ENCODE data around the gene HNRNPA1. TPM values are rescaled to one million over a fixed set of nuclear protein-coding genes. Genes with fewer than 3 reads are reported as not detected.
"Not testable (repeated sequence)": the region's sequence is repeated elsewhere in the genome, so short reads cannot be mapped to it uniquely, and the experiment has no call there.

HNRNPA1 gene
- 100 to 1,000 TPM; 652 to 783 TPM for total RNA-seq
- 1,000 to 10,000 TPM; 3,305 to 4,346 (median 3,991) TPM for polyA plus RNA-seq (ENCODE audit: insufficient read length in 6 of 6)
- long read RNA-seq, donor 1, full-length matches to known transcripts: 1,316 of 2,521 reads
- long read RNA-seq, donor 1, partial matches to known transcripts: 1,024 of 2,521 reads
- long read RNA-seq, donor 1, other reads (novel, unspliced or antisense): 181 of 2,521 reads
- long read RNA-seq, donor 2, full-length matches to known transcripts: 1,087 of 2,060 reads
- long read RNA-seq, donor 2, partial matches to known transcripts: 830 of 2,060 reads
- long read RNA-seq, donor 2, other reads (novel, unspliced or antisense): 143 of 2,060 reads
- long read RNA-seq, donor 3, full-length matches to known transcripts: 1,060 of 1,647 reads
- long read RNA-seq, donor 3, partial matches to known transcripts: 459 of 1,647 reads
- long read RNA-seq, donor 3, other reads (novel, unspliced or antisense): 128 of 1,647 reads
- long read RNA-seq, donor 4, full-length matches to known transcripts: 642 of 767 reads
- long read RNA-seq, donor 4, partial matches to known transcripts: 97 of 767 reads
- long read RNA-seq, donor 4, other reads (novel, unspliced or antisense): 28 of 767 reads
- long read RNA-seq, donor 5, full-length matches to known transcripts: 980 of 1,710 reads
- long read RNA-seq, donor 5, partial matches to known transcripts: 673 of 1,710 reads
- long read RNA-seq, donor 5, other reads (novel, unspliced or antisense): 57 of 1,710 reads
- long read RNA-seq, donor 6, full-length matches to known transcripts: 836 of 1,464 reads
- long read RNA-seq, donor 6, partial matches to known transcripts: 522 of 1,464 reads
- long read RNA-seq, donor 6, other reads (novel, unspliced or antisense): 106 of 1,464 reads
- long read RNA-seq, donor 7, full-length matches to known transcripts: 485 of 639 reads
- long read RNA-seq, donor 7, partial matches to known transcripts: 122 of 639 reads
- long read RNA-seq, donor 7, other reads (novel, unspliced or antisense): 32 of 639 reads
- long read RNA-seq, donor 8, full-length matches to known transcripts: 770 of 1,164 reads
- long read RNA-seq, donor 8, partial matches to known transcripts: 325 of 1,164 reads
- long read RNA-seq, donor 8, other reads (novel, unspliced or antisense): 69 of 1,164 reads
- long read RNA-seq, donor 9, full-length matches to known transcripts: 5 of 5 reads
- long read RNA-seq, donor 9, partial matches to known transcripts: 0 of 5 reads
- long read RNA-seq, donor 9, other reads (novel, unspliced or antisense): 0 of 5 reads
- long read RNA-seq, donor 10, full-length matches to known transcripts: 446 of 527 reads
- long read RNA-seq, donor 10, partial matches to known transcripts: 56 of 527 reads
- long read RNA-seq, donor 10, other reads (novel, unspliced or antisense): 25 of 527 reads
- long read RNA-seq, donor 11, full-length matches to known transcripts: 497 of 881 reads
- long read RNA-seq, donor 11, partial matches to known transcripts: 350 of 881 reads
- long read RNA-seq, donor 11, other reads (novel, unspliced or antisense): 34 of 881 reads
- long read RNA-seq, donor 12, full-length matches to known transcripts: 789 of 1,242 reads
- long read RNA-seq, donor 12, partial matches to known transcripts: 384 of 1,242 reads
- long read RNA-seq, donor 12, other reads (novel, unspliced or antisense): 69 of 1,242 reads

DNA sequence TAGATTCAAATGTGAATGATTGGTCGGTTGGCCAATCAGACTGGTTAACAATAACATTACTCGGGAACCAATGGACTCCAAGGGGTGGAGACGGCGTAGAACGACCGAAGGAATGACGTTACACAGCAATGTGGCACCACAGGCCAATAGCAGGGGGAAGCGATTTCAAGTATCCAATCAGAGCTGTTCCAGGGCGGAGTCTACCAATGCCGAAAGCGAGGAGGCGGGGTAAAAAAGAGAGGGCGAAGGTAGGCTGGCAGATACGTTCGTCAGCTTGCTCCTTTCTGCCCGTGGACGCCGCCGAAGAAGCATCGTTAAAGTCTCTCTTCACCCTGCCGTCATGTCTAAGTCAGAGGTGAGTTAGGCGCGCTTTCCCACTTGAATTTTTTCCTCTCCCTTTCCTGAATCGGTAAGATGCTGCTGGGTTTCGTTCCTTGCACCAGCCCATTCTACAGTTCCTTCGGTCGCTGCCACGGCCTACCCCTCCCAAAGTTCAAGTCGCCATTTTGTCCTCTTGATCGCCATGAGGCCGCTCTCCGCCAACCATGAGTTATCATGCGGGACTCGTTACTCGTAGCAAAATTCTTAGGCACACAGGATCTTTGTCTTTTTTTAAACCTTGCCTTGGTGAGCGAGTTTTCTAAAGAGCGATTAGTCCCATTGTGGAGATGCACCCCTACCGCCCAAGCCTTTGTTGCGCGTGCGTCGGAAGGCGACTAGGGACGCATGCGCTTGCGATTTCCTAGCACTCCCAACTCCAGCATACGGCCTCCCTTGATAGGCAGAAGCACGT, at the start of gene HNRNPA1:
HNRNPA1 (plus strand) TSS at position 259 of the 793 bp plus-strand sequence; CDS start at position 341, 82 bp downstream.
- TF ChIP-seq, protein P1, sequence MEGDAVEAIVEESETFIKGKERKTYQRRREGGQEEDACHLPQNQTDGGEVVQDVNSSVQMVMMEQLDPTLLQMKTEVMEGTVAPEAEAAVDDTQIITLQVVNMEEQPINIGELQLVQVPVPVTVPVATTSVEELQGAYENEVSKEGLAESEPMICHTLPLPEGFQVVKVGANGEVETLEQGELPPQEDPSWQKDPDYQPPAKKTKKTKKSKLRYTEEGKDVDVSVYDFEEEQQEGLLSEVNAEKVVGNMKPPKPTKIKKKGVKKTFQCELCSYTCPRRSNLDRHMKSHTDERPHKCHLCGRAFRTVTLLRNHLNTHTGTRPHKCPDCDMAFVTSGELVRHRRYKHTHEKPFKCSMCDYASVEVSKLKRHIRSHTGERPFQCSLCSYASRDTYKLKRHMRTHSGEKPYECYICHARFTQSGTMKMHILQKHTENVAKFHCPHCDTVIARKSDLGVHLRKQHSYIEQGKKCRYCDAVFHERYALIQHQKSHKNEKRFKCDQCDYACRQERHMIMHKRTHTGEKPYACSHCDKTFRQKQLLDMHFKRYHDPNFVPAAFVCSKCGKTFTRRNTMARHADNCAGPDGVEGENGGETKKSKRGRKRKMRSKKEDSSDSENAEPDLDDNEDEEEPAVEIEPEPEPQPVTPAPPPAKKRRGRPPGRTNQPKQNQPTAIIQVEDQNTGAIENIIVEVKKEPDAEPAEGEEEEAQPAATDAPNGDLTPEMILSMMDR (IDR thresholded peaks at IDR 0.05): no peak
- Histone ChIP-seq H3K36me3 (peaks cover 13 to 42% of the 10 kb centered on the region in 2 donors), H3K27me3 (no peaks in the 10 kb centered on the region), H3K4me3 (peak within 1 kb of the TSS; percentile 53 to 90), H3K4me1 (peaks cover 44 to 71% of the 10 kb centered on the region in 2 donors), H3K9me3 (no peaks in the 10 kb centered on the region), H3K27ac (peak within 1 kb of the TSS; percentile 94 to 95)
- DNase-seq: peak in 3 of 4 donors; percentile 97 to 99 (median 98)
- intact Hi-C loops (cut with DNase I): loop anchor here in 1 of 2 donors (5.0 kb wide), 1 partner anchor 42 kb away; no protein-coding TSS in a partner anchor
- ATAC-seq: peak; percentile 92

DNA sequence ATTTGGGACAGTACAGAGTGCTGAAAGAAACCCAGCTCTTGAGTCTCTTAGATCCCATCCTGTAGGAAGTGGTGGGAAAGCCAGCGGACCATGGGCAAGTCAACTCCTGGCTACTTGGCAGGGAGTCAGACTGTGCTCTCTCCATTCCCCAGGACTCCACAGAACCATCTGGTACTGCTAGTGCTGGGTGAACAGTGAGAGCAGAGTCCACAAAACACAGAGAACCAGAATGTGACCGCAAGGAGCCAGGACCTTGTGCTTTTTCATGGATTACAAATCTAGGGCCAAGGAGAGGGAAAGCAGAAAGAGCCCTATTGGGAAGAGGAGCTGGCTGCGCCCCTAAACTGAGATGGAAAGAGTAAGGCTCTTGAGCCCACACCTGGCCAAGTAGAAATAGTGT, 49.3 kb upstream of the HNRNPA1 start:
- ATAC-seq; H3K9me3 ChIP-seq; H3K27ac ChIP-seq; H3K4me3 ChIP-seq; H3K27me3 ChIP-seq; DNase-seq; intact Hi-C loops (cut with DNase I): not testable (repeated sequence)
- H3K36me3 ChIP-seq: peaks cover 0 to 10% of the 10 kb centered on the region in 2 donors
- peaks cover 0 to 28% of the 10 kb centered on the region in 2 donors for H3K4me1 ChIP-seq

DNA sequence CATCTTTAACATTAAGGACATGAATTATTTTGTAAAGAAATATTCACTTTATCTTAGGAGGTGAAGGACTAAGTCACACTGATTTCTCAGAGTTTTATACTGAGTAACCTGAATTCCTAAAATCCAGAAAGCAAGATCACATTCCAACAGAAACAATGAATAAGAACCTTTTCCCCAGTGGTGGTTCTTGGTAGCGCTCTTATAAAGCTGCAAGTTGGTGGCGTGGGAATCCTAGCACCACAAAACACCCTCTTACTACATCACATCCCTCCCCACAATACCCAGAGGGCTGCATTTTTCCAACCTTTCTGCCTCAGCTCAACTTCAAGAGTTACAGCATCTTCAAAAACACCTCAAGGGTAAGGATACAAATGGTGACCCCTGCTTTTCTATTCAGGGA, 47.7 kb upstream of the HNRNPA1 start:
- Histone ChIP-seq H3K9me3 (no peaks in the 10 kb centered on the region), H3K4me3 (no peak overlapping the region), H3K36me3 (peaks cover 0 to 16% of the 10 kb centered on the region in 2 donors), H3K4me1 (peaks cover 0 to 21% of the 10 kb centered on the region in 2 donors), H3K27ac (no peak overlapping the region), H3K27me3 (no peaks in the 10 kb centered on the region)
- TF ChIP-seq, protein P1 (IDR thresholded peaks at IDR 0.05): no peak
- ATAC-seq (no peak), DNase-seq (no peak)
- intact Hi-C loops (cut with DNase I): no loop called here

DNA sequence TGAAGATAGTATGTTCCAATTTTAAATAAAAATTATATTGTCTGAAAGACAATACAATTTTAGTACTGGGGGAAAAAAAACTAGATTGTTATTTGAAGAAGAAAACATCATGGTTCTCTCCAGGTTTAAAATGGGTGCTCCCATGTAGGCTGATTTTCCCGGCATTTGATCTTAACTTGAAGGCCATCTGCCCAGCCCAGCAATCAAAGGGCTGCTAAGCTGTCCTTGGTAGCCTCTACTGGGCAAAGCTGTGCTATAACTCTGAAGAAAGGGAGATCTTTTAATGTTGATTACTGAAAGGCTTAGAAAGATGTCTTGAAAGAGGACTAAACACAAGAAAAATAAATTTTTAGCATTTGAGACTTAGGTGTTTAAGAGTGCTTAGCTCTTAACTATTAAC, 42.0 kb upstream of the HNRNPA1 start:
- TF ChIP-seq, protein P1 (IDR thresholded peaks at IDR 0.05): no peak
- Histone ChIP-seq H3K27ac (no peak overlapping the region), H3K4me1 (no peaks in the 10 kb centered on the region), H3K27me3 (no peaks in the 10 kb centered on the region), H3K9me3 (no peaks in the 10 kb centered on the region), H3K4me3 (no peak overlapping the region), H3K36me3 (peaks cover 0 to 65% of the 10 kb centered on the region in 2 donors)
- intact Hi-C loops (cut with DNase I): no loop called here
- DNase-seq (no peak), ATAC-seq (no peak)

Data from left lung (tissue), 14 donors.